HepG2 (cell line): ENCODE results near the gene IQSEC1.

Source experiments
- ATF4 ChIP-seq, 2 experiments: fragments of 450-650 bp in 1 of 2; sonication (generic) in 1 of 2; formaldehyde crosslinking; IDR thresholded peaks; 2 replicates each; pipeline versions ENCODE4 v1.5.0 to v1.8.0; 2020 to 2022; ENCODE audit warnings: mild to moderate bottlenecking in 1 of 2, missing genetic modification reagents in 1 of 2
- POLR2AphosphoS5 ChIP-seq: IDR thresholded peaks from 2 replicates; pipeline ENCODE4 v1.6.1; 2012; ENCODE audit warnings: low read depth, low read length
- ZNF687 ChIP-seq: sonication (generic); formaldehyde crosslinking; IDR thresholded peaks from 2 replicates; pipeline ENCODE4 v1.5.1; 2020; ENCODE audit warnings: mild to moderate bottlenecking, missing genetic modification reagents, moderate library complexity
- ZNF850 ChIP-seq: sonication (generic); formaldehyde crosslinking; conservative IDR thresholded peaks from 2 replicates; pipeline ENCODE4 v1.9.0; 2021; ENCODE audit warnings: mild to moderate bottlenecking, missing genetic modification reagents

GRCh38 chr3:13030684-13031083 lies 42.5 kb downstream of the IQSEC1 start:
- TF ChIP-seq ZNF850 (CRISPR knock-in tag) (no peak), ZNF687 (CRISPR knock-in tag) (no peak), ATF4 (CRISPR knock-in tag; IDR thresholded peaks at IDR 0.05) (no peak), POLR2AphosphoS5 (no peak)
